ENCODE results near the gene PLA2G2D.

PLA2G2D gene, protein sequence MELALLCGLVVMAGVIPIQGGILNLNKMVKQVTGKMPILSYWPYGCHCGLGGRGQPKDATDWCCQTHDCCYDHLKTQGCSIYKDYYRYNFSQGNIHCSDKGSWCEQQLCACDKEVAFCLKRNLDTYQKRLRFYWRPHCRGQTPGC

DNA sequence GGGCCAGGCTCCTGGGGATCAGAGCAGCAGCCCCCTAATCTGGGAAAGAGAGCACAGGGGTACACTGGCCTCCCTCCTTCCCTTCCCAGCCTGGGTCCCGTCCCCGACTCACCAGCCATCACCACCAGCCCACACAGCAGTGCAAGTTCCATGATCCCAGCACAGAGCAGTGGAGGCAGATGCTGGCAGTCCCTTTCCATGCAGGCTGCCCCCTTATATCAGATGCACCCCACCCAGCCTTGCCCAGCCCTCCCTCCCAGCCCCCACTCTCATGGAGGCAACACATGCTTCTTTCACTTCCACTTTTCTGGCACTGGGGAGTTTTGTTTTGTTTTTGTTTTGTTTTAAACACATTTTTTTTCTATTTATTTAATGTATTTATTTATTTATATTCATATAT is at the start of gene PLA2G2D:
Gene PLA2G2D, minus strand, starts transcription at position 190 of the 400 bp plus-strand sequence. Its CDS starts 38 bp downstream, at position 152.
- no peak for DNase-seq

DNA sequence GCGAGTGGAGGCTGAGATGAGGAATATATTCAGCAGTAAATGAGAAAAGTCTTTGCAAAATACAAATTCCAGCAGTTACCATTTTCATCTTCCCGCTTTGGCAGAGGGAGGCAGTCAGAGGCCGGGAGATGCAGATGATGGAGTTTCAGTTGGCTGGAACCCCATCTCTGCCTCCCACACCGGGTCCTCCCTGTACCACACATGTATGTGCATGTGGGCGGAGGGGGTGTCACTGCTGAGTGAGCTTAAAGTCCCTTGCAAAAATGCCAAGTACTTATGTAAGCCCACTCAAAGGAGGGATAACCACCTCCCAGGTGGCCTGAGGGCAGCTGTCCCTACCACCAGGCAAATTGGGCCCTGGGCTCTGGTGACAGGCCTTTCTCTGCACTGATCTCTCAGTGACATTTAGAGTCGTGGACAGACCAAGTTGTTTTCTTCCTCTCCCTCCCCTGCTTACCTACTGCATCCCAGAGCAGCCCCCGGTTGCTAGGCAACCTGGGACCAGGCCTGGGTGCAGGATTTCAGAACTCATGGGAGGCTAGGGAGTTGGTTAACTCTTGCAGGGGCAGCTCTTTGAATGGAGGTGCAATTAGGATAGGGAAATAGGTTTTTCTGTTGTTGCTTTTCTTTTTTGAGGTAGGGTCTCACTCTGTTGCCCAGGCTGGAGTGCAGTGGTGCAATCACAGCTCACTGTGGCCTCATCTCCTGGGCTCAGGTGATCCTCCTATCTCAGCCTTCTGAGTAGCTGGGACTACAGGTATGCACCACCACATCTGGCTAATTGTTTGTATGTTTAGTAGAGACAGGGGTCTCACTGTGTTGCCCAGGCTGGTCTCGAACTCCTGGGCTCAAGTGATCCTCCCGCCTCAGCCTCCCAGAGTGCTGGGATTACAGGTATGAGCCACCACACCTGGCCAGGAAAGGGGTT is 49.5 kb upstream of the PLA2G2D start:
- no peak for DNase-seq

DNA sequence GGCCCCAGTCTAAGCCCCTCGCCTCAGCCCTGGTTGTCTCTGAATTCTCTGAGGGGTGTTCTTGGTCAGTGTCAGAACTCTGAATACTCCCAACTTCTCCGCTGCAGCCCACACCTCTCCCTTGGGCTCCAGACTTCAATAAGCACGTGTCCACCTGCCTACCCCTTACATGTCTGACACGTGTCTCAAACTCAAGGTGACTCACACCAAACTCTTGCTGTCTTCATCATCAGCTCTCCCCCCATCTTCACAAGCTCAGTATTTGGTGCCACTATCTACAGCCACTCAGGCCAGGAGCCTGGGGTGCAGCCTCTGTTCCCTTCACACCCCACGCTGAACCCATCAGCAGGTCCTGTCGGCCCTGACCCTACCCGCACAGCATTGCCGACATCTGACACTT is 47.8 kb upstream of the PLA2G2D start:
- DNase-seq = no peak

DNA sequence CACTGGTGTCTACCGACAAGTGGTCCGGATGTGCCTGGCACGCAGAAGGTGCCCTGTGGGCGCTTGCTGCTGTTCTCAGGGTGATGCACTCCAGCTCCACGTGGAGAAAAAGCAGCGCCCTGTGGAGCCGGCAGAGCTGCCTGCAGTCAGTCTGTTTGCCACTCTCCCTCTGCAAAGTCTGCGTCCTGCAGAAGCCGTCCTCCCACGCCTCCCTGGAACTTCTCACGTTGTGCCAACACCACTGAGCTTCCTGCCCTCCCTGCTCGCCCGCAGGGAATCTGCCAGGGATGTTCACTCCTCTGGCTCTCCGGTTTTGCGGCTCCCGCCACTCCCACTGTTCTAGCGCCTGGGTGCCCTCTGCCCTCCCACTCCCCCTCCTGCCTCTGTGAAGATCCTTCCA is 46.7 kb upstream of the PLA2G2D start:
- DNase-seq = no peak

DNA sequence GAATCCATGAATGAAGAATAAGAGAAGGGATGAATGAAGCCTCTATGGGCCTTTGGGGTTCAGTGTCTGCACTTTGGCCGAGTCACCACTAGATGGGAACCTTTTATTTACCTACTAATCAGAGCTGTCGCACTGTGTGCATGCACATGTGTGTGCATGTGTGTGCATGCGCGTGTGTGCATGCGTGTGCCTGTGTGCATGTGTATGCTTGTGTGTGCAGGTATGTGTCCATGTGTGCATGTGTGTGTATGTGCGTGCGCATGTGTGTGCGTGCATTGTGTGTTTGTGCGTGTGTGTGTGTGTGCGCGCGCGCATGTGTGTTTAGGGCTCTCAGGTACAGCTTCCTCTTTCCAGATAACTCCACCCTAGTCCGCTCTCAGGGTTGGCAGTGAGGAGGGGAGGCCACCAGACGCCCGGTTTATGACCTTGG is 46.2 kb upstream of the PLA2G2D start:
- no peak for DNase-seq

DNA sequence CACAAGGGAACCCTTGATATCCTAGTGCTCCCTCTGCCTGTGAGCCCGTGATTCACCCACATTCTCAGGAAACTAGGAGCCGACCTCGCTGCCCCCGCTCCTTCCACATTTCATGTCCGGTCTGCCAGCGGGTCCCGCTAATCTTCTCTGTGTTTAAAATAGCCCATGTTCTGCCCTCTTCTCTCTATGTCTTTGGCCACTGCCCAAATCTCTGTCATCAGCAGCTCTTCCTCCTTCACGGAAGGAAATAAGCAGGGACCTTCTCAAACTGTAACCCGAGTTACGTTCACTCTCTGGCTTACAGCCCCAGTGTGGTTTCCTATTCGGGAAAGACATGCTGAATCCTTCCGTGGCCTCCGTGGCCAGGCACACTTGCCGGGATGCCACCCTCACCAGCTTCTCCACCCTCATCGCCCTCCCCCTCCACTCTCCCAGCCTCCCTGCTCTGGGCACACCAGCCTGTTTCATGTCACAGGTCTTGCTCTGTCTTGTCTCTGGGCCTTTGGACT is 45.4 kb upstream of the PLA2G2D start:
- DNase-seq = no peak

DNA sequence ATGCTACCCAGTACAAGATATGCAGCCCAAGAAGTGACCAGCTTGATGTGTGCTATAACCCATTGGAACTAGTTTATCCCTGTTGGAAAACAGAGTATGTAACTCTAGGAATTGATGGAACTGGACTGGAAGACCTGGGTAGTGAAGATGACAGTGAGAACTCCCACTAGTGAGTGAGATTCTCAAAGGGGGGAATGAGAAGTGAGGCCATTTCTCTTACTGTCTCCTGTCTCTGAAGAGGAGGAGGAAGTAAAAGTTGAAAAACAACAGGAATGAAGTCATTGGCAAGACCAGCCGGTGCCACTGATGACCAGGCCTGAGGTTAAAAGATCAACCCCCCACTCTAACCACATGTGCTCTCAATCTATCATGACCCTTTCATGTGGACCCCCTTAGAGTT is 40.7 kb upstream of the PLA2G2D start:
- no peak for DNase-seq

DNA sequence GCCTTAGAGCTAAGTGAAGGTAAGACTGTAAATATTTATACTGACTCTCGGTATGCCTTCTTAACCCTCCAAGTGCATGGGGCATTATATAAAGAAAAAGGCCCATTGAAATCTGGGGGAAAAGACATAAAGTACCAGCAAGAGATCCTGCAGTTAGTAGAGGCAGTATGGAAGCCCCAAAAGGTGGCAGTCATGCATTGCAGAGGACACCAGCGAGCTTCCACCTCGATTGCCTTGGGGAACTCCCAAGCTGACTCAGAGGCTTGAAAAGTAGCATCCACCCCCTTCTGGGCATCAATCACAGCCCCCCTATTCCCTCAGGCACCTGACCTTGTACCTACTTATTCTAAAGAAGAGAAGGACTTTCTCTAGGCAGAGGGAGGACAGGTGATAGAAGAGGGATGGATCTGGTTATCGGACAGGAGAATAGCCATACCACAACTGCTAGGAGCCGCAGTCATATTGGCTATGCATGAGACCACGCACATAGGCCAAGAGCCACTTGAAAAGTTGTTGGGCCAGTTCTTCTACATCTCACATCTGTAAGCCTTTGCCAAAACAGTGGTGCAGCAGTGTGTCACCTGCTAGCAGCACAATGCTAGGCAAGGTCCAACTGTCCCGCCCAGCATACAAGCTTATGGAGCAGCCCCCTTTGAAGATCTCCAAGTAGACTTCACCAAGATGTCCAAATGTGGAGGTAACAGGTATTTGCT is 39.2 kb upstream of the PLA2G2D start:
- DNase-seq = peak; percentile 13

DNA sequence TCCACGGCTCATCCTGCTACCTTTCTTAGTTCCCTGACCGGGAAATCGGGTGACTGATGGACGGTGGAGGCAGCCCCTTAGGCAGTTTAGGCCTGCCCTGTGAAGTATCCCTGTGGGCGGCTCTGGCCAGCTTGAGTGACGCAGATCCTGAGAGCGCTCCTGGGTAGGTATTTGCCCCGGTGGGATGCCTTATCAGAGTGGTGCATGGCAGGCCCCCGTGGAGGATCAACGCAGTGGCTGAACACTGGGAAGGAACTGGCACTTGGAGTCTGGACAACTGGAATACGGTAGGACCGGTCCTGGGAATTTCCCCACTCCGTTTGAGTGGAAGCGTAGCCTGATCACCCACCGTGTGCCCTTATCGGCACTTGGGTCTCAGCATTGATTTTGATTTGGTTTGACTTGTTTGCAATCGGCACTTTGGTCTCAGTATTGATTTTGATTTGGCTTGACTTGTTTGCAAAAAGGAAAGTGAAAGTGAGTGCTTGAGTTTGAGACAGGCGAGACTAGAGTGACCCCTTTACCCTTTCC is 35.0 kb upstream of the PLA2G2D start:
- no peak for DNase-seq

DNA sequence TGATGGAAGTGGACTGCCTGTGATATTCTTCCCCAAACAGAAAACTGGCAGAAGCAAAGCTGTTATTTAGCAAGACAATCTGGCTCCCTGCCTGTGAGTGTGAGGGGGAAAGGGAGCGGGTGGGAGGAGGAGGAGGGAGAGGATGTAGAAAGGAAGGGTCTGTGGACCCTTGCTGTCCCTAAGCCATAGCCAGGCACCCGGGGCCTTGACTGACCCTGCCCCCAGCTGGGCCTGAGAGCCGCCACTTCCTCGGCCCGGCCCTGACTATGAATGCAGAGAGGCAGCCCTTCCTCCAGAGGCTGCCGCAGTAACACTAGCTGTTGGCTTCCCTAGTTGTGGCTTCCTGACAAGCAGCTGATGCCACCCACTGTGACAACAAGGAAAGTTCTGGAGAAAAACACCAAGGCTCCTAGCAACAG is 33.7 kb upstream of the PLA2G2D start:
- no peak for DNase-seq

DNA sequence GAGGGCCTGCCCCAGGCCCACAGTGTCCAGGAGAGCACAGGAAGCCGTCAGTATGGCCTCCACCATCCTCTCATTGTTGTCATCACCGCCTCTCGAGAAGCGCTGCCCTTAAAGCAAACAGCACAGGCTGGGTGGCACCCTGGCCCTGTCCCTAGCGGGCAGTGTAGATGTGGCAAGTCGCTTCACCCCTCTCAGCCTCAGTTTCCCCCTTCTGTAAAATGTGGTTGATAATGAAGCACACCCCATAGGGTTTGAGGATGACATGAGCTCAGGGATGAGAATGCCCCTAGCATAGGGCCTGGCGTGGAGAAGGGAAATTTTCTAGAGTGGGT is 33.2 kb upstream of the PLA2G2D start:
- DNase-seq = no peak

DNA sequence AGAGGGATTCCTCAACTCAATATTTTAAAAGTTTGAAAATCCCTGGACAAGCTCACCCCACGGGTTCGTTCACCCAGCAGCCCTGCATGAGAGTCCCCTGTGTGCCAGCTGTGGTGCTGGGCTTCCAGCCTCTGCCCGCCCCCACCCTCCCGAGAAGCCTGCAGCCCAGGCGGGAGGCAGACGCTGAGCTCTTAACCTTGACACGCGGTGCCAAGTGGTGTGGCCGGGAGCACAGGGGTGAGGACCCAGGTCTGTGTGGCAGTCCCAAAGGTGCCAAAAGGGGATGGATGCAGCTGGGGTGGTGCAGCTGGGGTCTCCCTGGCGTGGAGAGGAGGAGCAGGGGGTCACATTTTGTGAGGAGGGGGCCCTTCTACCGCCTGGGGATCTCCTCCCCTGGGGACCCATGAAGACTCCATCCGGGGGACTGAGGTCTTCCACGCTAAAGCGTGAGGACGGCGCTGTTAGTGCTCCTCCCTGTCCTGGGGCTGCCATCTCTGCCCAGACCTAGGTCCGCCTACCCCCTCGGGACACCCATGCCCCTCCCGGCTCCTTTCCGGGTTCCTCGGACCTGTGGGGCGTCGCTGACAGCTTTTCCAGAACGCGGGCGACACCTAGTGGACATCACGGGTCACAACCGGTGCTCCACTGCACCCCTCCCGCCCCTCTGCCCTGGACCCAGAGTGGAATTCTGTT is 32.7 kb upstream of the PLA2G2D start:
- peak; percentile 88 for DNase-seq

DNA sequence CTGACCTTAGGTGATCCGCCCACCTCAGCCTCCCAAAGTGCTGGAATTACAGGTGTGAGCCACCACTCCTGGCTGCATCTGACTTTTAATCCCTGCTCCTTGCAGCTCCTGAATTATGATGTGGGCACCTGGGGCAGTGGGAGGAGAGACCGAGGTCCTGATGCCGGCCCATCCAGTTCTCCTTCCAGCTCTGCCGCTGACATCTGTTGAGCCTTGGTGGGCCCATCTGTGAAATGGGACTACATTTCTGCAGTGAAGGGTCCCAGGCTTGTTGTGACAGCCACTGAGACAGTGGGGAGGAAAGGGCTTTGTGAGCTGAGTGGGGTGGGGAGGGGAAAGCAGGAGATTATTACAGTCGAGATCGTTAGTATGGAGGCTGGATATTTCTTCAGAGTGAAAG is 31.6 kb upstream of the PLA2G2D start:
- DNase-seq = no peak

DNA sequence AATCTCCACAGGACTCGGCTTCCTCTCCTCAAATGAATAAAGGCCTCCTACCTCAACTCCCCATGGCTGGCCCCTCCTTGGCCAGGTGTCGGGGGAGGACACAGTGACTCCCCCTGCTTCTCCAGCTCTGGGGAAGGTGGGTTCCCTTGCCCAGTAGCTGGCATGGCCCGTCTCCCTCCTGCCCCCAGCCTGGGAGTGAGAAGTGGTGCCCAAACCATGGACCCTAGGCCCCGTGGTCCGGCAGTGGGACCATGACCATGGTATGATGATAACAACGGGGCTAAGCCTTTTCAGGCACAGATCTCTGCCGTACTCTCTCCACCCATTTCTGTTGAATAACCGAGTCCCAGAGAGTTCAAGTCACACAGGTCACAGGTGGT is 31.0 kb upstream of the PLA2G2D start:
- DNase-seq = no peak

DNA sequence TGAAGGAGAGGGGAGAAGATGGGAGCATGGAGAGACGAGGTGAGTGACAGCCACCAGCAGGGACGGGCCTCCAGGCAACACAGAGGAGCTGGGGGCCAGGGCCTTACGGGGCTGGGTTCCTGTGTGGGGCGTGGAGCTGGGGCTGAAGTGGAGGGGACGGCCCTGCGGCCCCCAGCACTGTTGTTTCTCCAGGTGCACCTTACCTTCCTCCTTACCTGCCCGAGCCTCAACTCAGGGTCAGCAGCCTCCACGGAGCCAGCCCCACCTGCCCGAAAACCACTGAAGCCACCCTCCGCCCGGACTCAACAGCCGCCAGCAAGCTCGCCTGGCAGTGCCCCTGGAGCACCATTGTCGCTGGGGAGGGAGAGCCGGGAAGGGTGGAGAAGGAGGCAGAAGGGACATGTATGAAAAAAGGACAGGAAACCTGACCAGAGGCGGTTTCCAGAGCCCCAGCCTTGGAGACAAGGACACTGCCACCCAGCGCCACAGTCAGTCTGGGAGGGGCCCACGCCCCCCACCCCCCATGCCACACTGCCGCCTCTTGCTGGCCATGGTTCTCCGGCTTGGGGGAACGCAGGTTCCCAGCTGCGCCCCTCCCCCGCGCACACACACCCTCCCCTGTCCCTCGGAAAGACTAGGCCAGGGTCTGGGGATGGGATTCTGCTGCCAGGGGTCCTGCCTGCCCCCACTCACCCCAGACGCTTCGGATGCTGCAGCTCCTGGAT is 30.4 kb upstream of the PLA2G2D start:
- DNase-seq = no peak

DNA sequence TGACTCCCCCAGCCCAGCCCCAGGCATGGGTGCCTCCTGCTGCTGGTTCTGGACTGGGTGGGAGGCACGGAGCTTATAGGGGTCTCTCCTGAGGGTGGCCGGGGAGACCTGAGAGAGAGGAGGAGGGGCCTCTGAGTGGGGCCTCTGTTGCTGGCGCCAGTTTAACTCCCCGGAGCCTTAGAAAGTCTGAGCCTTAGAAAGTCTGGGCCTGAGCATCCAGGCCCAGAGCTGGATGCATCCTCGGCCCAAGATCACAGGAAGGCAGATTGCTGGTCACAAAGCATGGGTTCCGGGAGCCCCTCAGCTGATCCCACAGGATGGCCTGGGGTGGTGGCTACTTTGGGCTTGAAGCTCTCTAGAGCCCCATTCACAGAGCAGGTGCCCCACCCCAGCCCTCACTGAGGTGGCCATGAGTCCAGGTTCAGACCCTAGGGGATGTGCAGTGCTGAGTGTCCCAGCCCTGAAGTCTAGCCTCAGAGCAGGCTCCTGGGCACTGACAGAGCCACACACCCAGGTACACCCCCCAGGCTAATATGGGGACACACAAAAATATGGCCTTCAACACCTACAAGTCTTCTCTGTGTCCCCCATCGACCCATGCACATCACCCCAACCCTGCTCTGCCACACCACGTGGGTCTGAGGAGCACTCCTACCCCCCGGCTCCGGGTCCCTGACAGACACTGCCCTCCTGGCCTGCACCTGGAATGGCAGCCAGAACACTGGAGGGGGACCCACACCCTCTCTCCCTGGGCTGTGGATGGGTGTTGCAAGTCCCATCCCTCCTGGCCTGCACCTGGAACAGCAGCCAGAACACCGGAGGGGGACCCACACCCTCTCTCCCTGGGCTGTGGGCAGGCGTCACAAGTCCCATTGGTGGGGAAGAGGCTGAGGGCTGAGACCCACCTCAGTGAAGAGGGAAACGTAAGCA is 29.5 kb upstream of the PLA2G2D start:
- no peak for DNase-seq

DNA sequence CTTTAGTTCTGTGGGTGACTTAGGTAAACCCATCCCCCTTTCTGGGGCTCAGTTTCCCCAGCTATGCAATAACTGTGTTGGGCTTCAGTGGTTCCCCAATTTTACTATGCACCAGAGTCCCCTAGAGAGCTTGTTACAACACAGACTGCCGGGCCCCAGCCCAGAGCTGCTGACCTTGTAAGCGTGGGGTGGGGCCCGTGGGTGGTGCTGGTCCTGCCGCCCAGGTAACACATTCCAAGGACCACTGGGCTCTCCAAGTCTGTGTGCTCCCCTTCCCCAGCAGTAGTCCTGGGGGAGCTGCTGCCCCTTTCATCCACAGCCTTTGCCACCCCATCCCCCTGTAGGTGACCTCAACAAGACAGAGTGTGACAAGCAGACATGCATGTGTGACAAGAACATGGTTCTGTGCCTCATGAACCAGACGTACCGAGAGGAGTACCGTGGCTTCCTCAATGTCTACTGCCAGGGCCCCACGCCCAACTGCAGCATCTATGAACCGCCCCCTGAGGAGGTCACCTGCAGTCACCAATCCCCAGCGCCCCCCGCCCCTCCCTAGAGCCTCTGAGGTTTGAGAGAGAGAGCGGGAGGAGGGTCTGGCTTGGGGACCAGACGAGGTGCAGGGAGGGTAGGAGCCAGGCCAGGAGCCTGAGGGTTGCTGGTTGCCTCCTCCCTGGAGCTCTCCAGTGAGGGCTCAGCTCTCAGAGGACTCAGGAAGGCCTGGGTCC is 28.7 kb upstream of the PLA2G2D start:
- no peak for DNase-seq

DNA sequence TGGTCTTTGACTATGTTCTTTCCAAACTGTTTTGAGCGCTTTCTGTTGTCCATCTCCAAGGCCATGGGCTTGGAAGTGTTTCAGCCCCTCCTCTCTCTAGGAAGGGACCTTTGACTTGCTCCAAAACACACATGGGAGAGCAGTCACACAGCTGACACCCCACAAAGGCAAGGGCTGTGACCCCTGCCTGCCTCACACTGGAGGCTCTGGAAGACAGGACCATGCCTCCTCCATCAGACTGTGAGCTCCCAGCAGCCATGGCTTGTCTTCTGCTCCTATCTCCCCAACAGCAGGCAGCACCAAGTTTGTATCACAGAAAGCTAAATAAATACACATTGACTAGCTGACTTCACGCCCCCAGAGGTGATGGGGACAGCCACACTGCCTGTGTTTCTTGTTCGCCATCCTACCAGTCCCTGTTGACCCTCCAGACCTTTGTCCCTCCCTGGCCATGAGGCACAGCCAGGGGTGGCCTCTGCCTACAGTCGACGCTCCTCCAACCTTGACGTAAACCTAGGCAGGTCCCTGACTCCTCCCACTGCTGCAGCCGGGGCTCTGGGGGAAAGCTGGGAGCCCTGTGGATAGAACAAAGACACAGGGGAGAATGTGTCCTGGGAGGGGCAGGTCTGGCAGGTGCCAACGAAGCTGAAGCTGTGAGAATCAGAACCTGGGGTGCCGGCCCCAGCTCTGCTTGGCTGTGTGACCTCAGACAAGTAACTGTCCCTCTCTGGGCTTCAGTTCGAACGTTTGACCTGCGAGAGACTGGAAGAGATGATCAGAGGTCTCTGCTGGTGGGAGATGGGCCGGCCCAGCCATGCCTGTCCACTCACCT is 24.6 kb upstream of the PLA2G2D start:
- DNase-seq = no peak

DNA sequence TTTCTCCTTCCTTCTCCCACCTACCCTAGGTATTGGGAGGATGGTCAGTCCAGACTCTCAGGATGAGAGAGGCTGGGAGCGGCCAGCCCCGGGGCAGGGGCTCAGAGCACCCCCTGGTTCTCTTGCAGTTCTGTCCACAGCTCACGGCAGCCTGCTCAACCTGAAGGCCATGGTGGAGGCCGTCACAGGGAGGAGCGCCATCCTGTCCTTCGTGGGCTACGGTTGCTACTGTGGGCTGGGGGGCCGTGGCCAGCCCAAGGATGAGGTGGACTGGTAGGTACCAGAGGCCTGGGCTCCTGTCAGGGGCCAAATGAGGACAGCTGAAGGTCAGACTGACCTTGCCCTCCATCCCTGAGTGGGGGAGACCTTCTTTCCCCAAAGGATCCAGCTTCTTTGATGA is 24.0 kb upstream of the PLA2G2D start:
- no peak for DNase-seq

Data from CD4-positive, alpha-beta T cell treated with Interleukin-17A for 4 hours (primary cell).